Endothelial cell (in vitro differentiated cells): ENCODE measurements around the gene MYL10. TPM values are rescaled to one million over a fixed set of nuclear protein-coding genes. Genes with fewer than 3 reads are reported as not detected.
A peak's percentile ranks its signal among the peaks of the same experiment; 100 is the strongest.

ENCODE experiments used
- DNase-seq: peaks from one replicate; pipeline ENCODE4 v3.0.0; 2021; ENCODE audit warnings: low spot score
- H3K27ac Mint-ChIP-seq: one replicate; pipeline ENCODE4 v1.8.0; 2021; ENCODE audit warnings: mixed read lengths, inconsistent platforms; ENCODE audit not compliant: unreplicated experiment
- H3K27me3 Mint-ChIP-seq: one replicate; pipeline ENCODE4 v1.8.0; 2021; ENCODE audit warnings: mild to moderate bottlenecking, moderate library complexity, mixed read lengths, inconsistent platforms; ENCODE audit not compliant: unreplicated experiment
- H3K36me3 Mint-ChIP-seq: one replicate; pipeline ENCODE4 v1.8.0; 2021; ENCODE audit warnings: mild to moderate bottlenecking, low read depth, mixed read lengths, inconsistent platforms; ENCODE audit not compliant: unreplicated experiment
- H3K4me1 Mint-ChIP-seq: one replicate; pipeline ENCODE4 v1.8.0; 2021; ENCODE audit warnings: mild to moderate bottlenecking, mixed read lengths, inconsistent platforms; ENCODE audit not compliant: unreplicated experiment
- H3K4me3 Mint-ChIP-seq: one replicate; pipeline ENCODE4 v1.8.0; 2021; ENCODE audit warnings: mild to moderate bottlenecking, mixed read lengths, inconsistent platforms; ENCODE audit not compliant: unreplicated experiment
- H3K9me3 Mint-ChIP-seq: one replicate; pipeline ENCODE4 v1.8.0; 2021; ENCODE audit warnings: mixed read lengths, inconsistent platforms; ENCODE audit not compliant: unreplicated experiment
- total RNA-seq: library from RNA; stranded (reverse); fragmentation: NEBNext Ultra II Directional; extraction: Animal tissue kit (Norgen Biotek cat#: 25700); gene quantifications from one replicate; pipeline ENCODE4 v1.2.1, GENCODE V29; 2021; ENCODE audit not compliant: unreplicated experiment
- TF ChIP-seq, protein P1 (sequence below): fragments of 200-600 bp; sonication (generic); IDR thresholded peaks from one replicate; pipeline ENCODE4 v1.5.0; 2021; ENCODE audit warnings: antibody characterized with exemption; ENCODE audit not compliant: unreplicated experiment

The MYL10 gene
- total RNA-seq, 1 donor from 2014 or later = not detected

DNA sequence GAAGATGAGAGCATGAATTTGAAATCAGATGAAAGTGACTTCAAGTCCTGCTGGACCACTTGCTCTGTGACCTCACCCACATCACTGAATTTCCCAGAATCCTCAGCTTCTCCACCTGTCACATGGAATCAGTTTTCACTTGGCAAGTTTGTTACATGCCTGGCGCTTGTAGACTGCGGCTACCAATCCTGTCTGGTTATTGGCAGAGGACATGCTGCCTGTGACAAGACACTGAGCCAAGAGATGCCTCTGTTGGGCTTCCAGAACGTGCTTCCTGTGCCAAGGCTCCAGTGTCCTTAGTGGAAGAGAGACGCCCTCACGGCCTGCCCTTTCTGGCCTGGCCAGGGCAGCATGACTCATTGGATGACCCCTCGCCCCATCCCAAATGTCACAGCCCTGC, 4.4 kb upstream of the MYL10 start:
- no peaks in the 10 kb centered on the region for H3K4me1 Mint-ChIP-seq
- TF ChIP-seq, protein P1, sequence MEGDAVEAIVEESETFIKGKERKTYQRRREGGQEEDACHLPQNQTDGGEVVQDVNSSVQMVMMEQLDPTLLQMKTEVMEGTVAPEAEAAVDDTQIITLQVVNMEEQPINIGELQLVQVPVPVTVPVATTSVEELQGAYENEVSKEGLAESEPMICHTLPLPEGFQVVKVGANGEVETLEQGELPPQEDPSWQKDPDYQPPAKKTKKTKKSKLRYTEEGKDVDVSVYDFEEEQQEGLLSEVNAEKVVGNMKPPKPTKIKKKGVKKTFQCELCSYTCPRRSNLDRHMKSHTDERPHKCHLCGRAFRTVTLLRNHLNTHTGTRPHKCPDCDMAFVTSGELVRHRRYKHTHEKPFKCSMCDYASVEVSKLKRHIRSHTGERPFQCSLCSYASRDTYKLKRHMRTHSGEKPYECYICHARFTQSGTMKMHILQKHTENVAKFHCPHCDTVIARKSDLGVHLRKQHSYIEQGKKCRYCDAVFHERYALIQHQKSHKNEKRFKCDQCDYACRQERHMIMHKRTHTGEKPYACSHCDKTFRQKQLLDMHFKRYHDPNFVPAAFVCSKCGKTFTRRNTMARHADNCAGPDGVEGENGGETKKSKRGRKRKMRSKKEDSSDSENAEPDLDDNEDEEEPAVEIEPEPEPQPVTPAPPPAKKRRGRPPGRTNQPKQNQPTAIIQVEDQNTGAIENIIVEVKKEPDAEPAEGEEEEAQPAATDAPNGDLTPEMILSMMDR = no peak
- DNase-seq = no peak
- peaks cover 5% of the 10 kb centered on the region for H3K27me3 Mint-ChIP-seq
- H3K36me3 Mint-ChIP-seq = no peaks in the 10 kb centered on the region
- no peak overlapping the region for H3K4me3 Mint-ChIP-seq
- H3K27ac Mint-ChIP-seq = no peak overlapping the region
- no peaks in the 10 kb centered on the region for H3K9me3 Mint-ChIP-seq

DNA sequence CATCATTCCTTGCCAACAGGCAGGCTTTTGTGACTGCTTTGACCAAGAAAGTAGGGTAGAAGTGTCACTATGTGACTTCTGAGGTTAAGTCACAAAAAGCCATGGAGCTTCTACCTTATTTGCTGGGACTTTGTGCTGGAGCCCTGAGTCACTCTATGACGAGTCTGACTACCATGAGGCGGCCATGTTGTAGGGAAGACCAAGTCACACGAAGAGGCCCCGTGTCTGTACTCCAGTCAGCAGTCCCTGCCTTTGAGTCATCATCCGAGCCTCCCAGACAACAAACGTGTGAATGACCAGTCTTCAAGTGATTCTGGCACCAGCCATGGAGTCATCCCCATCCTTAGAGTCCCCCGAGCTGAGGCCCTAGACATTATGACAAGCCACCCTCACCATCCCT, 3.5 kb upstream of the MYL10 start:
- no peaks in the 10 kb centered on the region for H3K4me1 Mint-ChIP-seq
- no peak overlapping the region for H3K27ac Mint-ChIP-seq

DNA sequence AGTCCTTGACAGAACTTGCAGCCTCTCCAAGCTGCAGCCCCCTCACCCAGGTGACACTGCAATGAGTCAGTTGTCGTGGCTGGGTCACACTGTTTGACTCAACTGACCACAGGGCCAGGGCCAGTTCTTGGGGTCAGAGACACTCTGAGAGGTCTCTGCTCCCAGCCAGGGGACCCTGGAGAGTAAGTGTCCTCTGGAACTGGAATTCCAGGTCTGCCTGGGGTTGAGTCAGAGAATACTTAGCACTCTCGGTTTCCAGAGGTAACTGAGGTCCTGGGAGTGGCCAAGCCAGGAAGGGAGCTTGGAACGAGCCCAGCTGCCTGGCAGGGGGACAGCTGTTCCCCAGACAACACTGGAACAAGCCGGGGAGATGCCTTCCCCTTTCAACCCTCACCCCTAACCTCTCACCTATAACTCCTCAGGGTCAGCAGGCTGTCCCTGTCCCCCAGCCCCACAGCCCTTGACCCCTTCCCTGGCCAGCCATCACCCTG, 2.2 kb upstream of the MYL10 start:
- H3K4me1 Mint-ChIP-seq = no peaks in the 10 kb centered on the region
- H3K4me3 Mint-ChIP-seq = no peak overlapping the region
- no peaks in the 10 kb centered on the region for H3K36me3 Mint-ChIP-seq
- no peak for DNase-seq
- TF ChIP-seq, protein P1 = no peak
- H3K9me3 Mint-ChIP-seq = no peaks in the 10 kb centered on the region
- peaks cover 4% of the 10 kb centered on the region for H3K27me3 Mint-ChIP-seq
- H3K27ac Mint-ChIP-seq = no peak overlapping the region

More for the DNA sequence above, 3.5 kb upstream of the MYL10 start:
- Mint-ChIP-seq H3K36me3 (no peaks in the 10 kb centered on the region), H3K4me3 (no peak overlapping the region), H3K27me3 (peaks cover 5% of the 10 kb centered on the region), H3K9me3 (no peaks in the 10 kb centered on the region)
- DNase-seq = no peak
- TF ChIP-seq, protein P1 = no peak

DNA sequence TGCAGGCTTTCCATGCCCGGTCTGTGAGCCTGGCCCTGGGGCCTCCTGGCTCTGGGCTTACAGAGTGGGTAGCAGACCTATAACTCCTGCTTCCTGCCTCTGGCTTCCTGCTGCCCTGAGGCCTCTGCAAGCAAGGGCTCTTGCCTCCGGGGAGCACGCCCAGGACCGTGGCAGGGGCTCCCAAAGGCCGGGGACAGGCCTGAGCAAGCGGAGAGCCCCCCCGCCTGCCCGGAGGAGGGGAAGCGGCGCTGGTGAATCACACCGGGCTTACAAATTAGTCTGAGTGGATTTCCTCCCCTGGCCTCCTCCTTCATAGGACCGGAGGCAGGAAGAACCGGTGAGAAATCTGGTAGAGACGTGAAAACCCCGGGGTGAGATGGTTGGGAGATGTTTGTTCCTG, 1.5 kb upstream of the MYL10 start:
- Mint-ChIP-seq H3K4me1 (no peaks in the 10 kb centered on the region), H3K36me3 (no peaks in the 10 kb centered on the region), H3K4me3 (no peak overlapping the region), H3K9me3 (no peaks in the 10 kb centered on the region), H3K27ac (no peak overlapping the region), H3K27me3 (peaks cover 7% of the 10 kb centered on the region)
- TF ChIP-seq, protein P1 = no peak
- DNase-seq = peak; percentile 22

DNA sequence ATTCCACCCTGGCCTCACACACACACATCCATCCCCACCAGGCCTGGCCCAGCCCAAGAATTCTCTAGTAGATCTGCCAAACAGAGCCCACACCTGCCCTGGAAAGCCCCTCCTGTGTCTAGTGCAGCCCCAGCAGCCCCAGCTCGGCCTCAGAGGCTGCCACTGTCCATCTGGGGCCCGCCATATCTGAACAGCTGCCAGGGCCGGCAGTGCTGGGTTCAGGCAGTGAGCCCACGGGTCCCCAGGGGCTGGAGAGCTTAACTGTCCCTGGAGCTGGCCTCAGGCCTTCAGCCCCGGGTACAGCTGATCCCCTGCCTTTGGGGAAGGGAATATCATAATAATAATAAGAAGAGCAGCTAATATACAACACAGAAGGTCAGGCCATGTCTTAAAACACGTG, 574 bp downstream of the MYL10 start:
- no peak for DNase-seq
- Mint-ChIP-seq H3K27ac (no peak overlapping the region), H3K36me3 (no peaks in the 10 kb centered on the region), H3K27me3 (peaks cover 10% of the 10 kb centered on the region), H3K4me3 (no peak overlapping the region), H3K4me1 (peaks cover 6% of the 10 kb centered on the region), H3K9me3 (no peaks in the 10 kb centered on the region)
- TF ChIP-seq, protein P1 = no peak
